GM23338 (cell line): ENCODE results near the gene NRBP1. TPM values are rescaled to one million over a fixed set of nuclear protein-coding genes. Genes with fewer than 3 reads are reported as not detected.

ENCODE experiments used
- ATAC-seq: fragments of 200-7000 bp; cut with Tn5 transposase; 3 replicates; pipeline ENCODE4 v1.9.1; 2020
- DNase-seq: peaks from one replicate; pipeline ENCODE4 v3.0.0-alpha.2; 2015; ENCODE audit warnings: low spot score
- H2AFZ ChIP-seq: fragments of 200-600 bp; sonication (generic); 2 replicates; pipeline ENCODE4 v1.8.0; 2016; ENCODE audit warnings: antibody characterized with exemption, mild to moderate bottlenecking, moderate library complexity
- H3F3A ChIP-seq: fragments of 200-600 bp; sonication (generic); replicated peaks from 2 replicates; pipeline ENCODE4 v1.8.0; 2017; ENCODE audit warnings: antibody characterized with exemption, mixed run types, low read depth
- H3K27ac ChIP-seq: fragments of 200-600 bp; sonication (generic); 2 replicates; pipeline ENCODE4 v1.6.1; 2016; ENCODE audit warnings: low read depth
- H3K27me3 ChIP-seq: fragments of 200-600 bp; sonication (generic); 2 replicates; pipeline ENCODE4 v1.8.0; 2016; ENCODE audit warnings: mild to moderate bottlenecking, mixed run types, moderate library complexity; ENCODE audit not compliant: insufficient read depth
- H3K36me3 ChIP-seq: fragments of 200-600 bp; sonication (generic); 2 replicates; pipeline ENCODE4 v1.8.0; 2016; ENCODE audit warnings: mild to moderate bottlenecking; ENCODE audit not compliant: insufficient read depth
- H3K4me1 ChIP-seq: fragments of 200-600 bp; sonication (generic); 2 replicates; pipeline ENCODE4 v1.8.0; 2016; ENCODE audit warnings: mild to moderate bottlenecking, moderate library complexity; ENCODE audit not compliant: insufficient read depth
- H3K4me2 ChIP-seq: fragments of 200-600 bp; sonication (generic); 2 replicates; pipeline ENCODE4 v1.7.1; 2017; ENCODE audit warnings: mixed run types
- H3K4me3 ChIP-seq: fragments of 200-600 bp; sonication (generic); 2 replicates; pipeline ENCODE4 v1.6.1; 2016; ENCODE audit warnings: mixed run types
- H3K79me2 ChIP-seq: fragments of 200-600 bp; sonication (generic); replicated peaks from 2 replicates; pipeline ENCODE4 v1.8.0; 2017; ENCODE audit warnings: mild to moderate bottlenecking; ENCODE audit not compliant: insufficient read depth
- H3K9me2 ChIP-seq: fragments of 200-600 bp; sonication (generic); 2 replicates; pipeline ENCODE4 v1.8.0; 2017; ENCODE audit not compliant: insufficient read depth
- H4K20me1 ChIP-seq: fragments of 200-600 bp; sonication (generic); replicated peaks from 2 replicates; pipeline ENCODE4 v1.8.0; 2017; ENCODE audit warnings: mild to moderate bottlenecking; ENCODE audit not compliant: insufficient read depth
- H3K27ac Mint-ChIP-seq: 2 replicates; pipeline ENCODE4 v1.8.0; 2020; ENCODE audit warnings: inconsistent platforms, mild to moderate bottlenecking, moderate library complexity, mixed read lengths
- H3K27me3 Mint-ChIP-seq: 3 replicates; pipeline ENCODE4 v1.8.0; 2022; ENCODE audit warnings: low read depth, mild to moderate bottlenecking, moderate library complexity, mixed read lengths, inconsistent platforms; ENCODE audit not compliant: insufficient read depth, poor library complexity
- H3K36me3 Mint-ChIP-seq: 3 replicates; pipeline ENCODE4 v1.8.0; 2021; ENCODE audit warnings: low read depth, mild to moderate bottlenecking, inconsistent platforms, moderate library complexity, mixed read lengths
- H3K4me1 Mint-ChIP-seq: 3 replicates; pipeline ENCODE4 v1.8.0; 2020; ENCODE audit warnings: mild to moderate bottlenecking, inconsistent platforms, mixed read lengths
- H3K4me3 Mint-ChIP-seq: 3 replicates; pipeline ENCODE4 v1.8.0; 2021; ENCODE audit warnings: moderate library complexity, mild to moderate bottlenecking, inconsistent platforms, mixed read lengths
- H3K9me3 Mint-ChIP-seq: 3 replicates; pipeline ENCODE4 v1.8.0; 2020; ENCODE audit warnings: moderate library complexity, mild to moderate bottlenecking, inconsistent platforms, mixed read lengths
- EZH2 ChIP-seq: fragments of 200-600 bp; sonication (generic); IDR thresholded peaks from one replicate; pipeline ENCODE4 v1.8.0; 2017; ENCODE audit warnings: antibody characterized with exemption, mild to moderate bottlenecking, low read depth; ENCODE audit not compliant: unreplicated experiment
- JUNB ChIP-seq: IDR thresholded peaks from one replicate; pipeline ENCODE4 v1.6.1; 2016; ENCODE audit warnings: antibody characterized with exemption; ENCODE audit not compliant: unreplicated experiment
- NANOG ChIP-seq: IDR thresholded peaks from 2 replicates; pipeline ENCODE4 v1.6.1; 2016; ENCODE audit warnings: antibody characterized with exemption, borderline replicate concordance
- POLR2AphosphoS5 ChIP-seq: IDR thresholded peaks from 2 replicates; pipeline ENCODE4 v1.6.1; 2016; ENCODE audit warnings: antibody characterized with exemption, low read depth
- REST ChIP-seq: IDR thresholded peaks from one replicate; pipeline ENCODE4 v1.6.1; 2018; ENCODE audit warnings: antibody characterized with exemption; ENCODE audit not compliant: unreplicated experiment
- STAT1 ChIP-seq: IDR thresholded peaks from one replicate; pipeline ENCODE4 v1.6.1; 2016; ENCODE audit warnings: antibody characterized with exemption; ENCODE audit not compliant: unreplicated experiment
- ZNF114 ChIP-seq: fragments of 250-450 bp; sonication (Bioruptor Pico); IDR thresholded peaks from 2 replicates; pipeline ENCODE4 v1.5.0; 2020; ENCODE audit warnings: mild to moderate bottlenecking, moderate library complexity
- ZNF462 ChIP-seq: fragments of 250-450 bp; sonication (Bioruptor Pico); IDR thresholded peaks from 2 replicates; pipeline ENCODE4 v1.5.0; 2020; ENCODE audit warnings: mild to moderate bottlenecking, moderate library complexity
- polyA plus RNA-seq: library from polyadenylated mRNA; unstranded; fragments of >200 nt; fragmentation: Nextera tagmentation; extraction: Ambion mirVana; gene quantifications from 2 replicates; pipeline ENCODE4 v1.2.1, GENCODE V29; 2016
- total RNA-seq: library from RNA; depleted of rRNA; stranded (reverse); fragments of >200 nt; shearing (Covaris generic); gene quantifications from 2 replicates; pipeline ENCODE4 v1.2.3, GENCODE V29; 2014

Gene NRBP1
- total and polyA plus RNA-seq, 2 experiments from 2014 or later: 75.0 to 128 TPM

DNA sequence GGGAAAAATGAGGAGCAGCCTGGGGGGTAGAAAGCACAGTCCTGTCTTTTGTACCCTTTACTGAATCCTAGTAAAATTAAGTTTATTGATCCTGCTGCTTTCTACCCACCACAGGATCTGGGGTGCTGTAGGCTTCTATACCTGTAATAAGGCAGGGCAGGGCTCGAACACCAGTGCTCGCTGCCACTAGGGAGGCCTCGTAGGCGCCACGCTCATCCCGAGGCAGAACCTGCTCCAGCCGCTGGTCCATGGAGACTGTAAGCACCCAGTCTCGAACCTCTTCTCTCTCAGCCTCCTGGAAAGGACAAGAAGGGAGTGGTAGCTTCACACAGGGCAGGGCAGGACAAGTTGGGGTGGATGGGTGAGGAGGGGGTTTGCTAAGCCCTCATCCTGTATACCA, 16.7 kb downstream of the NRBP1 start (continued):
- TF ChIP-seq ZNF462: no peak
- TF ChIP-seq STAT1: no peak

- no peak overlapping the region for H3K27ac Mint-ChIP-seq
Observed at GRCh38 chr2:27445615-27446014, 17.2 kb downstream of the NRBP1 start.

More at GRCh38 chr2:27445615-27446014, 17.2 kb downstream of the NRBP1 start:
- peaks cover 7% of the 10 kb centered on the region for H3K4me1 ChIP-seq
- no peak for ATAC-seq
- H3K36me3 ChIP-seq: peaks cover 2% of the 10 kb centered on the region; the same call in 1 of the 2 replicates
- H3F3A ChIP-seq: peaks cover 18% of the 10 kb centered on the region
- no peak for DNase-seq
- no peak overlapping the region for H2AFZ ChIP-seq
- no peaks in the 10 kb centered on the region; the same call in 1 of the 2 replicates for H4K20me1 ChIP-seq
- H3K36me3 Mint-ChIP-seq: peaks cover 28% of the 10 kb centered on the region
- peaks cover 8% of the 10 kb centered on the region for H3K27me3 Mint-ChIP-seq
- no peaks in the 10 kb centered on the region for H3K9me3 Mint-ChIP-seq
- no peaks in the 10 kb centered on the region; the same call in 1 of the 2 replicates for H3K79me2 ChIP-seq
- H3K27ac ChIP-seq: no peak overlapping the region
- no peak overlapping the region for H3K4me2 ChIP-seq
- H3K4me1 Mint-ChIP-seq: peaks cover 16% of the 10 kb centered on the region
- no peaks in the 10 kb centered on the region for H3K9me2 ChIP-seq
- no peak for TF ChIP-seq ZNF114 (CRISPR knock-in tag)
- TF ChIP-seq NANOG: no peak
- TF ChIP-seq EZH2: no peak
- TF ChIP-seq JUNB: no peak
- no peak for TF ChIP-seq REST
- no peak for TF ChIP-seq POLR2AphosphoS5
- no peaks in the 10 kb centered on the region for H3K27me3 ChIP-seq
- H3K4me3 ChIP-seq: no peak overlapping the region
- no peak overlapping the region for H3K4me3 Mint-ChIP-seq
